NCI-H187 (cell line): ENCODE measurements around the gene UNC13C.
"Not testable (repeated sequence)": the region's sequence is repeated elsewhere in the genome, so short reads cannot be mapped to it uniquely, and the experiment has no call there.

ENCODE experiments used
- DNase-seq, 2 experiments: peaks; one replicate each; lab custom pipeline; 2025; lab: John Stamatoyannopoulos, UW

The UNC13C gene

DNA sequence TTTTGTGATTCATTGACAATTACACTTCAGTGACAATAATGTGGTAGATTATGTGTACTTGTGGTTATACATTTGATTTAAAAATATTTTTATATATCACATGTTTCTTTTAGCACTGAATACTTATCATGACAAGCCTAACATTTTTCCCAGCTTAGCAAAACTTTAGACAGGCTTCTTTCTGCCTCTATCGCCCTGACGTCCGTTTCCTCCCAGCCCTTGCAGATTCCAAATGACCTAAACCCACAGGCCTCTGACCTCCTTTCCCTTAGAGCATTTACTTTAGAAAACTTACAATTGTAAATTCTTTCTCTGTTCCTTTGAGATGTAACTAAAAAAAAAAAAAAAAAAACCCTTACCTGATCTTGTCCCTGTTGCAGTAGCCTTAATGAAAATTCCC, 326.1 kb downstream of the UNC13C start:
- no peak for DNase-seq

DNA sequence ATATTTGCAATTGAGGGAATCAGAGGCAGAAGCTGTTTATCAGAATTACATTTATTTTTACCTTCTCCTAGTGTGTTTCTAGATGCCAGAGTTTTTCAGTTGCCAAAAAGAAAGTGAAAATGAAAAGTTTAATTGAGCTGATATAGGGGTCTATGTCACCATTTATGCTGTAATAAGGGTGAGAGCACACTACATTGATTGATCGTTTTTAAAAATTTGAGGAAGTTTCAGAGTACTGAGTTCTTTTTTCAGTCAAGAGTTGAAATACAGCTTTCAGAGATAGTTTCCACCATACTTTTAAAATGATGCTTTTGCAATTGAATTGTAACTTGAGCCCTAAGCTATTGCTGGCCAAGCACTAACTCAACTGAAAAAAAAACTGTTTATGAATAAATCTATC, 326.9 kb downstream of the UNC13C start:
- DNase-seq: no peak

- no peak for DNase-seq
Observed at GRCh38 chr15:54307252-54307902, 329.1 kb downstream of the UNC13C start.

DNA sequence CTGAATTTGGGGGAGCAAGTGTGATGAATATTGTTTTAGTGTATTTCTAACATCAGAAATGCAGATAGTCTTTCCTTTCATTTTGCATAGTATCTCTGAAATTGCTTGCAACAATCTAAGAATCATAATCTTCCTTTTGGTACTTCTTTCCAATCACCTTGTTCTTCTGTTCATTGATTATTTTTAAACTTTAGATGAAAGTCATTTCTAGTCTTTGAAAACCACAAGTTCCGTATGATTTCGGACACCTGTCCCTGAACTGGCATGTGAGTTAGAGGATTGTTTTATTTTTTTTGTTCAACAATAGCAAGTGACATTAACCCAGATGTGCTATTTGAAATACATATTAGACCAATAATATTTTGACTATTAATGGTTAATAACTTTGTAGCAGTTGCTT, 329.7 kb downstream of the UNC13C start:
- DNase-seq: no peak

- no peak for DNase-seq
Observed at GRCh38 chr15:54312528-54312927, 334.3 kb downstream of the UNC13C start.

DNA sequence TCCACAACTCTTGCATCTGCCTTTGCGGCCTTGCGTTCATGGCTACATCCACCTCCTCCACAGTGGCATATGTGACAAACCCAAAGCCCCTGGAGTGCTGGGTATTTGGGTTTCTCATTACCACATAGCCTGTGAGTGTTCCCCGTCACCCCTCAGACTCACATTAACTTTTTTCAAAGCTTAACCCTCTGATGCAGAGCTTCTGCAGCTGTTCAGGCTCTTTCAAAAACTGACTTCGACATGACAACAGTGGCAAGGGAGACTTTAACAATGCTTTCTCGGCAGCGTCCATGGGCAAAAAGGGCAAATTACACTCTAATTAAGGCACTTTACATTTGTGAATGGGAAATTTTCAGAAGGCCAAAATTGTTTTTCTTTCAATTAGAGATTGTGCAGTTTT, 343.2 kb downstream of the UNC13C start:
- DNase-seq: no peak

GRCh38 chr15:54322341-54322740, 344.1 kb downstream of the UNC13C start:
- DNase-seq: no peak

- no peak for DNase-seq
Observed at GRCh38 chr15:54345301-54345700, 367.1 kb downstream of the UNC13C start.

- DNase-seq: no peak
Observed at GRCh38 chr15:54345827-54346226, 367.6 kb downstream of the UNC13C start.

GRCh38 chr15:54347082-54347827, 369.0 kb downstream of the UNC13C start:
- DNase-seq: no peak

GRCh38 chr15:54353726-54354125, 375.5 kb downstream of the UNC13C start:
- DNase-seq: no peak

- DNase-seq: no peak
Observed at GRCh38 chr15:54354341-54354740, 376.1 kb downstream of the UNC13C start.

DNA sequence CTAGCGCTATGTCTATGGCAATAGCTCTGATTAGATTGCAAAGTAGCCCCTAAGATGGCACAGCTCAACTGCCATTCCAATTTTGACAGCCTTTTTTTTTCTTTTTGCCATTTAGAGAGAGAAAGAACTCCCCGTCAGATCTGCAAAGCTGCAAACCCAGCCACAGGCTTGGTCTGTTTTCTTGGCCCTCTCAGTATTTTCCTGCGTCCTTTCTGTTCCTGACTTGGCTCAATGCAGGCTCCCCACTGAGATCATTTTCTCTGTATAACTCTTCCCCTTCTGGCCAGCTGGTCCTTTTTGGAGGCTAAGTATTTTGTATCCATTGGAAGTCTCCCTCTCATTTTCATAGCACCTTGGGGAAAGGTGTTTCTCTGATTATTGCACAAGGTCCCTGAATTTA, 386.7 kb downstream of the UNC13C start:
- no peak for DNase-seq

DNA sequence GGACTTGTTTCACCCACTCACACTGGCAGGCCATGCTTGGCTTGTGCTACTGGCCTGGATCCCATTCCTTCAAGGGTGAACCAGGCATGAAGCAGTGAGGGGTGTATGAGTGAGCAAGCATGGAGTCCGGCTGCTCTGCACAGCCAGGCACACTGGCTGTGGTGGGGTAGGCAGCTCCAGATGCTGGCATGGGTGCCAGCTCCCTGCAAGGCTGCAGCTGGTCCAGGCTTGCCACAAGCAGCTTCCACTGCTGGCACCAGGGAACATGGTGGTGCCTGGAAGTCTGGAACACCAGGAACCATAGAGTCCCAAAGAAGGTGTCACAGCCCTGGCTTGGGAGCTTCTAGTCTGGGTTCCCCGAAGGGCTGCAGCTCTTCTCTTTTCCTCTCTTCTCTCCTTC, 395.1 kb downstream of the UNC13C start:
- DNase-seq: no peak

- DNase-seq: no peak
Observed at GRCh38 chr15:54374184-54374952, 396.1 kb downstream of the UNC13C start.

DNA sequence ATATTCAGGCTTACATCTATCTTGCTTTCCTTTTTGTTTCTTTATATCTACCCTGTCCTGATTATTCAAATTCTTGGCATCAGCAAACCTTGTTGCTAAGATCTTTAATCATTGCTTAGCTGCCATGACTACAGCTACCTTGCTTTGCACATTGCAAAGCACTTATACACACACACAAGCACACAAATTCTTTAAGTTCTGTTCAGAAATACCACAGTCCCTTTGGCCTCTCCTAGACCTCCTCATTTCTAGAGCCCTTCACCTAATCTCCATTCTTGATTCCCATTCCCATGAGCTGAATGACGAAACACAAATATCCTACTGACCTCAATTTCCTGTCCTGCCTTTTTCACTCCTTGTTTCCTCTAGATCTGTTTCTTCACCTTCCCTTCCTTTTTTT, 409.6 kb downstream of the UNC13C start:
- DNase-seq: no peak

DNA sequence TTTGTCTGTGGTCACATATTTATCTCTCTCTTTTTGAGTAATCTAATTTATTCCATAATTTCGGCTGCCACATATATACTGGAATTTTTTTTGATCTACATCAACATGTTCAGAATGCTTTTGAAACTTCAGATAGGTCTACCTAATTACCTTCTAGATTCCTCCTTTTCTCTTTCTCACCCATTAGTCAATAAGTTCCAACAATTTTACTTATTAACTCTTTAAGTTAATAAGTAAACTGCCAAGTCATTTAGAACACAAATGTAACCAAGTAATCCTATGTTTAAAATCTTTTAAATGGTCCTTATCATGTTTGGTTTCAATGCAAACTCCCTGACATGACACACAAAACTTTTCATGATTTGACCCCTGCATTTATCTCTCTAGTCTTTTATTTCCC, 410.5 kb downstream of the UNC13C start:
- no peak for DNase-seq

- no peak for DNase-seq
Observed at GRCh38 chr15:54410481-54410880, 432.2 kb downstream of the UNC13C start.

DNA sequence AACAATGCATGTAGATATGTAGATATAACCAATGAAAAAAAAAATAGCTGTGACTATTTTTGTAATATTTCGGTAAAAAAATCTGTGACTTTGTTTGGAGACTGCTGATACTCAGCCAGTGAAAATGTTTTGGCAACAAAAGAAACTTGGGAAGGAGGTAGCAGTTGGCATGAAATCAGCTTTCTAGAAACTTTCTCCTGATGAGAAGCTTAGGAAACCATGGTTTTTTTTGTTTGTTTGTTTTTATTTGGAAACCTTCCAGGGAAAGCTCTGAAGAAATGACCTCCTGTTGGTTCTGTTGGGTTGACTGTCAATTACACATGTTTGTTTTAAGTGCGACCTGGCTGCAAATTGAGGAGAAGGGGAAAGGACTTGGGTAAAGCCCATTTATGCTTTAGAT, 445.9 kb downstream of the UNC13C start:
- DNase-seq: no peak

GRCh38 chr15:54428596-54428995, 450.4 kb downstream of the UNC13C start:
- DNase-seq: no peak

GRCh38 chr15:54450288-54450687, 472.0 kb downstream of the UNC13C start:
- DNase-seq: not testable (repeated sequence)

GRCh38 chr15:54456413-54456812, 478.2 kb downstream of the UNC13C start:
- no peak for DNase-seq

DNA sequence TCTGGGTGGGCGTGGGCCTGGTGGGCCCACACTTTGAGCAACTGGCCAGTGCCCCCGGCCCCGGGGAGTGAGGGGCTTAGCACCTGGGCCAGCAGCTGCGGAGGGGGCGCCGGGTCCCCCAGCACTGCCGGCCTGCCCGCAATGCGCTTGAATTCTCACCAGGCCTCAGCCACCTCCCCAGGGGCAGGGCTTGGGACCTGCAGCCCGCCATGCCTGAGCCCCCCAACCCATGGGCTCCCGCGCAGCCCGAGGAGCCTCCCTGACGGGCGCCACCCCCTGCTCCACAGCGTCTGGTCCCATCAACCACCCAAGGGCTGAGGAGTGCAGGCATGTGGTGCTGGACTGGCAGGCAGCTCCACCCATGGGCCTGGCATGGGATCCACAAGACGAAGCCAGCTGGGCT, 484.3 kb downstream of the UNC13C start:
- DNase-seq: no peak
